ENCODE measurements around the gene CD151. TPM values are rescaled to one million over a fixed set of nuclear protein-coding genes. Genes with fewer than 3 reads are reported as not detected.

The CD151 gene
- total RNA-seq, 4 donors from 2014 or later: 102 to 277 (median 237) TPM

- Histone ChIP-seq H3K4me3 (peak overlapping the region; percentile 47 to 87 (median 79)), H3K27me3 (no peaks in the 10 kb centered on the region), H3K4me1 (peaks cover 14 to 43% (median 18%) of the 10 kb centered on the region in 4 donors), H3K27ac (peak overlapping the region; percentile 75 to 93 (median 88)), H3K9me3 (no peaks in the 10 kb centered on the region), H3K36me3 (peaks cover 0 to 36% (median 0%) of the 10 kb centered on the region in 3 donors)
- TF ChIP-seq POLR2A (IDR thresholded peaks at IDR 0.05) (no peak), CTCF (IDR thresholded peaks at IDR 0.05) (peak in 1 of 6 experiments; percentile 1)
- DNase-seq: no peak
These were observed 28.2 kb upstream of the CD151 start for GRCh38 chr11:804599-804964.

DNA sequence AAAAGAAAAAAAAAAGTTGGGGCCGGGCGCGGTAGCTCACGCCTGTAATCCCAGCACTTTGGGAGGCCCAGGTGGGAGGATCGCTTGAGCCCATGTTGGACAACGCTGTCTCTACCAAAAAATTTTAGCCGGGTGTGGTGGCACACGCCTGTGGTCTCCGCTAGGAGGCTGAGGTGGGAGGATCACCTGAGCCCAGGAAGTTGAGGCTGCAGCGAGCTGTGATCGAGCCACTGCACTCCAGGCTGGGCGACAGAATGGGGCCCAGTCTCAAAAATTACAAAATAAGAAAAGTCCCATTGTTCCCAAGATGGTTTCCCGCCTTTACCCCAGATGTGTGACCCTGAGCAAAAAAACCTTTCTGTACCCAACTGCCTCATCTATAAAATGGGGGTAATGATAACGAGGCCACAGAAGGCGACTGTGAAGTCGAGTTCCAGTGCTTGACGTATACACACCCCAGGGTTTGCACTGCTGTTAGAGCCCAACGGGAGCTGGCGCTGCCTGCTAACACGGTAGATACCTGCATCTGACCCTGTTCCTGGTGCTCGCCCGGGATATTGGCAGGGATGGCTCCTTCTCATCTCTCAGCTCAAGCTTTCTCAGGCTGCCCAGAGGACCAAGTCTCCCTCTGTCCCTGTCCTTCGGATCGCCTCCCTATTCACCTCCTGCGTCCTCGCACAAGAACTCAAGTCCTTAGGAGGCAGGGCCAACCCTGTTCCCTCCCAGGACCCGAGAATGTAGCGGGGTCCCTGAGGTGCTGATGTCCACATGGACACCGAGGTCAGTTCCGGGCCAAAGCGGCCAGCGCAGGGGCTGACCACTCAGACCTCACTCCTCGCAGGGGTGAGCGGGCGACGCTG, 24.1 kb upstream of the CD151 start:
- TF ChIP-seq POLR2A (IDR thresholded peaks at IDR 0.05): no peak
- peak in 2 of 6 experiments; percentile 12 to 18 for TF ChIP-seq CTCF (IDR thresholded peaks at IDR 0.05)
- H3K27me3 ChIP-seq: no peaks in the 10 kb centered on the region
- H3K9me3 ChIP-seq: no peaks in the 10 kb centered on the region
- H3K36me3 ChIP-seq: peaks cover 0 to 25% (median 0%) of the 10 kb centered on the region in 3 donors
- no peak for DNase-seq
- peak overlapping the region; percentile 96 to 99 (median 98) for H3K27ac ChIP-seq
- peaks cover 19 to 48% (median 25%) of the 10 kb centered on the region in 4 donors for H3K4me1 ChIP-seq
- H3K4me3 ChIP-seq: peak overlapping the region; percentile 71 to 97 (median 92)

DNA sequence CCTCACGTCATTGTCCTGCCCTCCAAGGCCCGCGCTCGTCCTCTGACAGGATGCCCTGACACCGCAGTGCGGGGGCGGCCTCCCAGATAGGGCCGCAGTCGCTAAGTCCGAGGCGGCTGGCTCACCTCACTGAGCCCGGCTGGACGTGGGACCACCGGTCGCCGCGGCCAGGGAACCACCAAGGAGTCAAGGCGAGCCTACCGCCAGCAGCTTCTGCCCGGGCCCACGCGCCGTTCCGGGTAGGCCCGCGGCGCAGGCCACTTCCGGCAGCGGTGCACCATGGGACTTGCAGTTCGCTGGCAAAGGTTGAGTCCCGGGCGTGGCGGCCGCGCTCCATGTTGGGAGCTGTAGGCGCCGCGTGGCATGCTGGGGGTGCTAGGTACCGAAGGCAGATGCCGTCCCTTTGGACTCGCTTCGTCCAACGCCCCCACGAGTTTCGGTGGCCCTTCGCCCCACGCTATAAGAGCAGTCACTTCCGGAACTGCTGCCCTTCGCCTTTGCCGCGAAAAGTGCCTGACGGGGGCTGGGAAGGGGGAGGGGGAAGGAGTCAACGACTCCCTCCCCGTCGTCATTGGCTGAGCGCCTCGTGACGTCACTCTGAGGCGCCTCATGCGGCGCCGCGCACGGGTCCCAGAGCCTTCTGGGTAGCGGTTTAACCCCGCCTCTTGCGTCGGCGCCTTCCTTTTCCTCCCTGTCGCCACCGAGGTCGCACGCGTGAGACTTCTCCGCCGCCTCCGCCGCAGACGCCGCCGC, 23.3 kb upstream of the CD151 start, which contains the start of gene RPLP2:
RPLP2 (plus strand) TSS at position 681 of the 753 bp plus-strand sequence. CDS start 268 bp downstream, outside the sequence.
- H3K4me3 ChIP-seq: peak within 1 kb of the TSS; percentile 71 to 97 (median 92)
- H3K27ac ChIP-seq: peak within 1 kb of the TSS; percentile 96 to 99 (median 98)
- peaks cover 0 to 26% (median 0%) of the 10 kb centered on the region in 3 donors for H3K36me3 ChIP-seq
- peak; percentile 97 to 99 (median 99) for DNase-seq
- no peak for TF ChIP-seq CTCF (IDR thresholded peaks at IDR 0.05)
- TF ChIP-seq POLR2A (IDR thresholded peaks at IDR 0.05): peak; percentile 87 to 89
- H3K9me3 ChIP-seq: no peaks in the 10 kb centered on the region
- H3K4me1 ChIP-seq: peaks cover 13 to 40% (median 18%) of the 10 kb centered on the region in 4 donors
- no peaks in the 10 kb centered on the region for H3K27me3 ChIP-seq

DNA sequence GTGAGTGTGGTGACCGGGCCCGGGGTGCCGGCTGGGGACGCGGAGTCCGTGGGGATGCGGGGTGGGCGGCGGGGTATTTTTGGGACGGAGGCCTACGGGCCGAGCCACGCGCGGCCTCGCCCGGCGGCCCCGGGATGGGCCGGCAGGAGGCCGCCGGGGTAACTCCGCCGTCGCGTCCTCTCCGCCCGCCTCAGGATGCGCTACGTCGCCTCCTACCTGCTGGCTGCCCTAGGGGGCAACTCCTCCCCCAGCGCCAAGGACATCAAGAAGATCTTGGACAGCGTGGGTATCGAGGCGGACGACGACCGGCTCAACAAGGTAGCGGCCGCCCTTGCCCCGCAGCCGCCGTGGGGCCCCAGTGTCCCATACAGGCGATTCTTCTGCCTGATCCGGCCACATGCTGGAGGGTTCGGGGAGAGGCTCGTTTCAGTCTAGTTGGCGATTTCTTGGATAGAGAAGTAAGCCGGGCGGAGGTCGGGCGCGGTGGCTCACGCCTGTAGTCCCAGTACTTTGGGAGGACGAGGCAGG, 22.6 kb upstream of the CD151 start:
- Histone ChIP-seq H3K4me1 (peaks cover 11 to 35% (median 15%) of the 10 kb centered on the region in 4 donors), H3K4me3 (peak overlapping the region; percentile 71 to 97 (median 92)), H3K27ac (peak overlapping the region; percentile 96 to 99 (median 98)), H3K9me3 (no peaks in the 10 kb centered on the region), H3K27me3 (no peaks in the 10 kb centered on the region), H3K36me3 (peaks cover 0 to 26% (median 0%) of the 10 kb centered on the region in 3 donors)
- peak in 1 of 3 donors; percentile 62 for DNase-seq
- TF ChIP-seq CTCF (IDR thresholded peaks at IDR 0.05) (peak in 1 of 6 experiments; percentile 35), POLR2A (IDR thresholded peaks at IDR 0.05) (peak in 1 of 2 donors; percentile 76)
